Endothelial cell of umbilical vein (primary cell): ENCODE data around the gene NBEAL1. TPM values are rescaled to one million over a fixed set of nuclear protein-coding genes. Genes with fewer than 3 reads are reported as not detected.
"Not testable (repeated sequence)": the region's sequence is repeated elsewhere in the genome, so short reads cannot be mapped to it uniquely, and the experiment has no call there.

Experiments used
- BruUV-seq: library from RNA; stranded (reverse); fragments of 400-500 nt; replicated peaks from 2 replicates; lab custom pipeline; 2021; lab: Mats Ljungman, UMichigan
- CTCF ChIA-PET: fragments of 300-600, 350-600 bp; sonication (Branson Sonifier 250); formaldehyde crosslinking; loops from one replicate; lab custom pipeline; 2021; ENCODE audit warnings: antibody characterized with exemption, inconsistent platforms; lab: Charles Lee
- POLR2A ChIA-PET: fragments of 300-600, 350-600 bp; sonication (Branson Sonifier 250); formaldehyde crosslinking; loops from one replicate; lab custom pipeline; 2021; ENCODE audit warnings: antibody characterized with exemption, inconsistent platforms; lab: Charles Lee
- DNase-seq: peaks from one replicate; pipeline ENCODE4 v3.0.0-alpha.2; 2011; ENCODE audit warnings: low read depth, low spot score
- FAIRE-seq: peaks from 2 replicates; lab custom pipeline; 2011; peaks lifted over from hg19 to GRCh38; lab: Jason Lieb, UNC
- H2AFZ ChIP-seq: 2 replicates; pipeline ENCODE4 v1.6.0; 2012; ENCODE audit warnings: low read depth, low read length, control low read depth, inconsistent platforms
- H3K27ac ChIP-seq: 2 replicates; pipeline ENCODE4 v1.5.1; 2011; ENCODE audit warnings: low read depth, mild to moderate bottlenecking, control low read depth, low read length, moderate library complexity; ENCODE audit not compliant: insufficient read depth
- H3K27me3 ChIP-seq, 2 experiments: 2 replicates each; pipeline versions ENCODE4 v1.6.0 to v1.6.1; 2011; ENCODE audit warnings: low read length in 2 of 2, mixed read lengths in 1 of 2; ENCODE audit not compliant: control insufficient read depth in 2 of 2, insufficient read depth in 2 of 2
- H3K36me3 ChIP-seq, 2 experiments: 2 replicates in 1 of 2; 3 replicates in 1 of 2; pipeline ENCODE4 v1.5.1; 2011; ENCODE audit warnings: low read length in 2 of 2, mild to moderate bottlenecking in 1 of 2, moderate library complexity in 1 of 2; ENCODE audit not compliant: control insufficient read depth in 2 of 2, insufficient read depth in 2 of 2; ENCODE audit errors: extremely low read depth in 1 of 2
- H3K4me1 ChIP-seq: 3 replicates; pipeline ENCODE4 v1.5.1; 2011; ENCODE audit warnings: mild to moderate bottlenecking, low read length; ENCODE audit not compliant: control insufficient read depth, insufficient read depth; ENCODE audit errors: extremely low read depth
- H3K4me2 ChIP-seq: 2 replicates; pipeline ENCODE4 v1.6.1; 2011; ENCODE audit warnings: low read length, control low read depth, mixed read lengths; ENCODE audit not compliant: insufficient read depth
- H3K4me3 ChIP-seq, 3 experiments: fragments of 200-600 bp in 1 of 3; sonication (generic), shearing (Covaris generic) in 1 of 3; replicated peaks in 1 of 3; 2 replicates each; pipeline ENCODE4 v1.5.1; 2011 to 2016; ENCODE audit warnings: control low read depth in 3 of 3, low read length in 3 of 3, mild to moderate bottlenecking in 2 of 3, inconsistent platforms in 1 of 3, low read depth in 1 of 3, moderate library complexity in 1 of 3; ENCODE audit not compliant: insufficient read depth in 1 of 3
- H3K79me2 ChIP-seq: 2 replicates; pipeline ENCODE4 v1.6.0; 2012; ENCODE audit warnings: low read length, inconsistent platforms; ENCODE audit not compliant: control insufficient read depth, insufficient read depth
- H3K9ac ChIP-seq: replicated peaks from 2 replicates; pipeline ENCODE3; 2011; ENCODE audit warnings: low read length, control low read depth; ENCODE audit not compliant: insufficient read depth; ENCODE audit errors: extremely low read depth
- H3K9me1 ChIP-seq: replicated peaks from 3 replicates; pipeline ENCODE4 v1.6.0; 2011; ENCODE audit warnings: mild to moderate bottlenecking, low read length; ENCODE audit not compliant: control insufficient read depth, insufficient read depth; ENCODE audit errors: extremely low read depth
- H3K9me3 ChIP-seq: replicated peaks from 2 replicates; pipeline ENCODE4 v1.5.1; 2012; ENCODE audit warnings: low read length, inconsistent platforms; ENCODE audit not compliant: control insufficient read depth, insufficient read depth
- H4K20me1 ChIP-seq: replicated peaks from 2 replicates; pipeline ENCODE3; 2011; ENCODE audit warnings: mild to moderate bottlenecking, low read length; ENCODE audit not compliant: control insufficient read depth, insufficient read depth; ENCODE audit errors: extremely low read depth
- EZH2 ChIP-seq: IDR thresholded peaks from 2 replicates; pipeline ENCODE4 v1.6.1; 2012; ENCODE audit warnings: borderline replicate concordance, low read depth, mild to moderate bottlenecking, moderate library complexity, low read length, inconsistent platforms; ENCODE audit not compliant: severe bottlenecking
- FOS ChIP-seq: IDR thresholded peaks from 2 replicates; pipeline ENCODE4 v1.6.1; 2011; ENCODE audit warnings: mild to moderate bottlenecking, low read length, moderate library complexity, borderline replicate concordance; ENCODE audit not compliant: insufficient read depth
- GATA2 ChIP-seq: IDR thresholded peaks from 2 replicates; pipeline ENCODE4 v1.7.0; 2011; ENCODE audit warnings: low read depth, mild to moderate bottlenecking, moderate library complexity, mixed read lengths, low read length; ENCODE audit not compliant: insufficient read length, insufficient read depth
- JUN ChIP-seq: IDR thresholded peaks from 2 replicates; pipeline ENCODE4 v1.6.1; 2011; ENCODE audit warnings: borderline replicate concordance, low read depth; ENCODE audit not compliant: insufficient read length, insufficient read depth
- MYC ChIP-seq: IDR thresholded peaks from one replicate; pipeline ENCODE4 v1.6.1; 2011; ENCODE audit warnings: mild to moderate bottlenecking, low read depth, low read length
- POLR2A ChIP-seq: IDR thresholded peaks from 2 replicates; pipeline ENCODE4 v1.6.1; 2012; ENCODE audit warnings: low read depth, mild to moderate bottlenecking, control low read depth, low read length
- POLR2AphosphoS5 ChIP-seq: IDR thresholded peaks from 2 replicates; pipeline ENCODE4 v1.6.1; 2012; ENCODE audit warnings: low read depth, mild to moderate bottlenecking, control low read depth, low read length, moderate library complexity; ENCODE audit not compliant: insufficient read depth
- dilution Hi-C: fragments of 300-500 bp; cut with MboI; formaldehyde crosslinking; loops from one replicate; pipeline ENCODE4 v1.15.0; 2019; ENCODE audit warnings: low sequenced_read_pairs; ENCODE audit not compliant: extremely low pct_ligation_motif_present
- intact Hi-C: fragments of 100-400 bp; cut with micrococcal nuclease; formaldehyde crosslinking; loops from one replicate; pipeline ENCODE4 v1.10.0; 2022
- polyA plus RNA-seq, 4 experiments: library from polyadenylated mRNA; depleted of rRNA in 3 of 4; stranded (reverse) in 3 of 4; unstranded in 1 of 4; fragments of >200 nt; gene quantifications; 2 replicates each; pipeline versions ENCODE4 v1.2.1 to v1.2.3, GENCODE V29; 2011 to 2012; ENCODE audit warnings: missing spikeins in 1 of 4
- total RNA-seq: library from RNA; stranded (reverse); gene quantifications from 2 replicates; pipeline ENCODE4 v1.2.3, GENCODE V29; 2021
- TF ChIP-seq, protein P1 (sequence below), 2 donors: IDR thresholded peaks; 1 replicate in 1 of 2; 2 replicates in 1 of 2; pipeline ENCODE4 v1.5.1; 2011; ENCODE audit warnings: low read length in 2 of 2, mild to moderate bottlenecking in 2 of 2, moderate library complexity in 2 of 2, control low read depth in 1 of 2, inconsistent platforms in 1 of 2, low read depth in 1 of 2; ENCODE audit not compliant: insufficient read depth in 1 of 2; ENCODE audit errors: extremely low read depth in 1 of 2
- TF ChIP-seq, protein P2 (sequence below): IDR thresholded peaks from 2 replicates; pipeline ENCODE4 v1.6.1; 2011; ENCODE audit not compliant: insufficient read depth, insufficient read length

NBEAL1 gene
- total and polyA plus RNA-seq, 2 donors (not counting 3 experiments of a cell fraction or from before 2014, with no cell fraction given): 2.1 to 23.3 TPM

DNA sequence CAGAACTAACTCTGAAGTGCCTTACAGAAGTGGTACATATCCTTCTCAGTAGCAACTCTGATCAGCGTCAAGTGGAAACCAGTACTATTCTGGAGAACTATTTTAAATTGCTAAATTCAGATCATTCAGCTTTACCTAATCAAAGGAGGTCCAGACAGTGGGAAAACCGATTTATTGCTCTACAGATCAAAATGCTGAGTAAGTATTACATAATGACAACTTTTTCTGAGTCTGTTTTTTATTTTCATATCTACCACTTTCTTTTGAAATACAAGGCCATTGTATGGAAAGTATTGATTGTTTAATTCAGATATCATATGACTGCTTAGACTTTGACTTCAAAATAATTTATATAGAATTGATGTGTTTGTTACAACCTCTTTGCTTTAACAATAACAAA is 68.7 kb downstream of the NBEAL1 start:
- Histone ChIP-seq H4K20me1 (no peaks in the 10 kb centered on the region), H3K27ac (no peak overlapping the region), H3K79me2 (no peaks in the 10 kb centered on the region), H3K9ac (no peak overlapping the region), H3K27me3 (no peaks in the 10 kb centered on the region), H3K4me2 (no peak overlapping the region), H2AFZ (no peak overlapping the region), H3K9me1 (no peaks in the 10 kb centered on the region), H3K36me3 (no peaks in the 10 kb centered on the region), H3K9me3 (no peaks in the 10 kb centered on the region), H3K4me3 (no peak overlapping the region), H3K4me1 (no peaks in the 10 kb centered on the region)
- intact Hi-C loops (no loop called here), dilution Hi-C loops (no loop called here)
- BruUV-seq: no TSS peak
- ChIA-PET POLR2A (no interaction called here), CTCF (interaction anchor here (1.7 kb wide), 1 partner anchor 14 kb away, joined by 5 read pairs; no protein-coding TSS in a partner anchor)
- FAIRE-seq (no peak), DNase-seq (no peak)
- TF ChIP-seq, protein P1, sequence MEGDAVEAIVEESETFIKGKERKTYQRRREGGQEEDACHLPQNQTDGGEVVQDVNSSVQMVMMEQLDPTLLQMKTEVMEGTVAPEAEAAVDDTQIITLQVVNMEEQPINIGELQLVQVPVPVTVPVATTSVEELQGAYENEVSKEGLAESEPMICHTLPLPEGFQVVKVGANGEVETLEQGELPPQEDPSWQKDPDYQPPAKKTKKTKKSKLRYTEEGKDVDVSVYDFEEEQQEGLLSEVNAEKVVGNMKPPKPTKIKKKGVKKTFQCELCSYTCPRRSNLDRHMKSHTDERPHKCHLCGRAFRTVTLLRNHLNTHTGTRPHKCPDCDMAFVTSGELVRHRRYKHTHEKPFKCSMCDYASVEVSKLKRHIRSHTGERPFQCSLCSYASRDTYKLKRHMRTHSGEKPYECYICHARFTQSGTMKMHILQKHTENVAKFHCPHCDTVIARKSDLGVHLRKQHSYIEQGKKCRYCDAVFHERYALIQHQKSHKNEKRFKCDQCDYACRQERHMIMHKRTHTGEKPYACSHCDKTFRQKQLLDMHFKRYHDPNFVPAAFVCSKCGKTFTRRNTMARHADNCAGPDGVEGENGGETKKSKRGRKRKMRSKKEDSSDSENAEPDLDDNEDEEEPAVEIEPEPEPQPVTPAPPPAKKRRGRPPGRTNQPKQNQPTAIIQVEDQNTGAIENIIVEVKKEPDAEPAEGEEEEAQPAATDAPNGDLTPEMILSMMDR (IDR thresholded peaks at IDR 0.05; ENCODE audit: extremely low read depth in 1 of 2, insufficient read depth in 1 of 2, low read depth in 1 of 2, low read length in 2 of 2): no peak
- TF ChIP-seq EZH2: no peak
- TF ChIP-seq JUN: no peak
- TF ChIP-seq, protein P2, sequence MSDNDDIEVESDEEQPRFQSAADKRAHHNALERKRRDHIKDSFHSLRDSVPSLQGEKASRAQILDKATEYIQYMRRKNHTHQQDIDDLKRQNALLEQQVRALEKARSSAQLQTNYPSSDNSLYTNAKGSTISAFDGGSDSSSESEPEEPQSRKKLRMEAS: no peak
- TF ChIP-seq POLR2A: no peak
- no peak for TF ChIP-seq POLR2AphosphoS5
- TF ChIP-seq FOS: no peak
- no peak for TF ChIP-seq MYC
- TF ChIP-seq GATA2: no peak

DNA sequence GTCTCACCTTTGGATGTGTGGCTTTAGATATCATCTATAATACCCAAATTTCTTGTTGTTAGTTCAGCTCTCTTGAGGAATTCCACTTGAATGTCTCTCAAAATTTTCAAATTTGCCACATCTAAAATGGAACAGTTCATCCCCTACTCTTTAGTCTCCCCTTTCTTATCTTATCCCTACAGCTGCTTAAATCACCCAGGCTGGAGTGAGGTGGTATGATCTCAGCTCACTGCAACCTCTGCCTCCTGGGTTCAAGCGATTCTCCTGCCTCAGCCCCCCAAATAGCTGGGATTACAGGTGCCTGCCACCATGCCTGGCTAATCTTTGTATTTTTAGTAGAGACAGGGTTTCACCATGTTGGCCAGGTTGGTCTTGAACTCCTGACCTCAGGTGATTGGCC is 71.7 kb downstream of the NBEAL1 start:
- H3K27ac ChIP-seq, dilution Hi-C loops, POLR2A ChIA-PET, BruUV-seq, H3K4me1 ChIP-seq, H3K27me3 ChIP-seq, H3K4me2 ChIP-seq, H3K9me3 ChIP-seq, H3K79me2 ChIP-seq, H3K4me3 ChIP-seq, DNase-seq, H2AFZ ChIP-seq, intact Hi-C loops, CTCF ChIA-PET, H3K36me3 ChIP-seq, FAIRE-seq, H3K9ac ChIP-seq, H3K9me1 ChIP-seq, H4K20me1 ChIP-seq: not testable (repeated sequence)

DNA sequence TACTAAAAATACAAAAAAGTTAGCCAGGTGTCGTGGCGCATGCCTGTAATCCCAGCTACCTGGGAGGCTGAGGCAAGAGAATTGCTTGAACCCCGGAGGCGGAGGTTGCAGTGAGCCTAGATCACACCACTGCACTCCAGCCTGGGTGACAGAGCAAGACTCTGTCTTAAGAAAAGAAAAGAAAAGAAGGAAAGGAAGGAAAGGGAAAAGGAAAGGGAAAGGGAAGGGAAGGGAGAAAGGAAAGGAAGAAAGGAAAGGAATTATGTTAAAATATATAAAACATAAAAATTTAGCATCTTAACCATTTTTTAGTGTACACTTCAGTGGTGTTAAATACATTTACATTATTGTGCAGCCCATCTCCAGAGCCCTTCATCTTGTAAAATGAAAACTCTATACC is 76.0 kb downstream of the NBEAL1 start:
- H3K36me3 ChIP-seq, H3K4me2 ChIP-seq, BruUV-seq, H2AFZ ChIP-seq, H3K4me1 ChIP-seq, H3K9ac ChIP-seq, dilution Hi-C loops, DNase-seq, FAIRE-seq, H3K27me3 ChIP-seq, H4K20me1 ChIP-seq, H3K4me3 ChIP-seq, H3K9me3 ChIP-seq, intact Hi-C loops, H3K79me2 ChIP-seq, CTCF ChIA-PET, H3K27ac ChIP-seq, H3K9me1 ChIP-seq, POLR2A ChIA-PET: not testable (repeated sequence)
